ENCODE results near the gene NLRP1.

GRCh38 chr17:5506307-5506706, 78.0 kb downstream of the NLRP1 start:
- TF ChIP-seq EZH2 (IDR thresholded peaks at IDR 0.05; ENCODE audit: borderline replicate concordance) (no peak), EZH2phosphoT487 (IDR thresholded peaks at IDR 0.05; ENCODE audit: low read depth, severe bottlenecking, unreplicated experiment) (no peak)
